Right lung (tissue), 10 donors: ENCODE data around the gene SENP7. TPM values are rescaled to one million over a fixed set of nuclear protein-coding genes. Genes with fewer than 3 reads are reported as not detected.
"Not testable (repeated sequence)": the region's sequence is repeated elsewhere in the genome, so short reads cannot be mapped to it uniquely, and the experiment has no call there.

Experiments
- DNase-seq, 2 donors: peaks; one replicate each; pipeline ENCODE4 v3.0.0-alpha.2; 2013
- long read RNA-seq, 8 donors: transcript quantifications; one replicate each; lab custom pipeline, GENCODE V29; 2026
- polyA plus RNA-seq, 5 donors: library from polyadenylated mRNA; unstranded; fragments of 120-200 nt; gene quantifications; one replicate each; pipeline versions ENCODE4 v1.2.1 to v1.2.3, GENCODE V29; 2013; ENCODE audit warnings: inconsistent platforms in 1 of 5, low replicate concordance in 1 of 5; ENCODE audit not compliant: insufficient read length in 5 of 5, insufficient read depth in 1 of 5

Gene SENP7, protein sequence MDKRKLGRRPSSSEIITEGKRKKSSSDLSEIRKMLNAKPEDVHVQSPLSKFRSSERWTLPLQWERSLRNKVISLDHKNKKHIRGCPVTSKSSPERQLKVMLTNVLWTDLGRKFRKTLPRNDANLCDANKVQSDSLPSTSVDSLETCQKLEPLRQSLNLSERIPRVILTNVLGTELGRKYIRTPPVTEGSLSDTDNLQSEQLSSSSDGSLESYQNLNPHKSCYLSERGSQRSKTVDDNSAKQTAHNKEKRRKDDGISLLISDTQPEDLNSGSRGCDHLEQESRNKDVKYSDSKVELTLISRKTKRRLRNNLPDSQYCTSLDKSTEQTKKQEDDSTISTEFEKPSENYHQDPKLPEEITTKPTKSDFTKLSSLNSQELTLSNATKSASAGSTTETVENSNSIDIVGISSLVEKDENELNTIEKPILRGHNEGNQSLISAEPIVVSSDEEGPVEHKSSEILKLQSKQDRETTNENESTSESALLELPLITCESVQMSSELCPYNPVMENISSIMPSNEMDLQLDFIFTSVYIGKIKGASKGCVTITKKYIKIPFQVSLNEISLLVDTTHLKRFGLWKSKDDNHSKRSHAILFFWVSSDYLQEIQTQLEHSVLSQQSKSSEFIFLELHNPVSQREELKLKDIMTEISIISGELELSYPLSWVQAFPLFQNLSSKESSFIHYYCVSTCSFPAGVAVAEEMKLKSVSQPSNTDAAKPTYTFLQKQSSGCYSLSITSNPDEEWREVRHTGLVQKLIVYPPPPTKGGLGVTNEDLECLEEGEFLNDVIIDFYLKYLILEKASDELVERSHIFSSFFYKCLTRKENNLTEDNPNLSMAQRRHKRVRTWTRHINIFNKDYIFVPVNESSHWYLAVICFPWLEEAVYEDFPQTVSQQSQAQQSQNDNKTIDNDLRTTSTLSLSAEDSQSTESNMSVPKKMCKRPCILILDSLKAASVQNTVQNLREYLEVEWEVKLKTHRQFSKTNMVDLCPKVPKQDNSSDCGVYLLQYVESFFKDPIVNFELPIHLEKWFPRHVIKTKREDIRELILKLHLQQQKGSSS
- 100 to 1,000 TPM in 3 of 5 donors, 10 to 100 TPM in 2; 60.3 to 135 (median 105) TPM for polyA plus RNA-seq
- long read RNA-seq, donor 1, full-length matches to known transcripts, result 7 of 7 reads
- long read RNA-seq, donor 1, partial matches to known transcripts, result 0 of 7 reads
- long read RNA-seq, donor 1, other reads (novel, unspliced or antisense), result 0 of 7 reads
- long read RNA-seq, donor 2, partial matches to known transcripts, result 0 of 2 reads
- long read RNA-seq, donor 2, other reads (novel, unspliced or antisense), result 0 of 2 reads
- long read RNA-seq, donor 3, full-length matches to known transcripts, result 3 of 3 reads
- long read RNA-seq, donor 3, partial matches to known transcripts, result 0 of 3 reads
- long read RNA-seq, donor 3, other reads (novel, unspliced or antisense), result 0 of 3 reads
- long read RNA-seq, donor 4, full-length matches to known transcripts, result 7 of 552 reads
- long read RNA-seq, donor 4, partial matches to known transcripts, result 478 of 552 reads
- long read RNA-seq, donor 4, other reads (novel, unspliced or antisense), result 67 of 552 reads
- long read RNA-seq, donor 5, partial matches to known transcripts, result 14 of 18 reads
- long read RNA-seq, donor 5, other reads (novel, unspliced or antisense), result 0 of 18 reads
- long read RNA-seq, donor 6, full-length matches to known transcripts, result 4 of 4 reads
- long read RNA-seq, donor 6, partial matches to known transcripts, result 0 of 4 reads
- long read RNA-seq, donor 6, other reads (novel, unspliced or antisense), result 0 of 4 reads
- long read RNA-seq, donor 7, partial matches to known transcripts, result 16 of 17 reads
- long read RNA-seq, donor 7, other reads (novel, unspliced or antisense), result 0 of 17 reads
- long read RNA-seq, donor 8, partial matches to known transcripts, result 0 of 1 reads
- long read RNA-seq, donor 8, other reads (novel, unspliced or antisense), result 0 of 1 reads

DNA sequence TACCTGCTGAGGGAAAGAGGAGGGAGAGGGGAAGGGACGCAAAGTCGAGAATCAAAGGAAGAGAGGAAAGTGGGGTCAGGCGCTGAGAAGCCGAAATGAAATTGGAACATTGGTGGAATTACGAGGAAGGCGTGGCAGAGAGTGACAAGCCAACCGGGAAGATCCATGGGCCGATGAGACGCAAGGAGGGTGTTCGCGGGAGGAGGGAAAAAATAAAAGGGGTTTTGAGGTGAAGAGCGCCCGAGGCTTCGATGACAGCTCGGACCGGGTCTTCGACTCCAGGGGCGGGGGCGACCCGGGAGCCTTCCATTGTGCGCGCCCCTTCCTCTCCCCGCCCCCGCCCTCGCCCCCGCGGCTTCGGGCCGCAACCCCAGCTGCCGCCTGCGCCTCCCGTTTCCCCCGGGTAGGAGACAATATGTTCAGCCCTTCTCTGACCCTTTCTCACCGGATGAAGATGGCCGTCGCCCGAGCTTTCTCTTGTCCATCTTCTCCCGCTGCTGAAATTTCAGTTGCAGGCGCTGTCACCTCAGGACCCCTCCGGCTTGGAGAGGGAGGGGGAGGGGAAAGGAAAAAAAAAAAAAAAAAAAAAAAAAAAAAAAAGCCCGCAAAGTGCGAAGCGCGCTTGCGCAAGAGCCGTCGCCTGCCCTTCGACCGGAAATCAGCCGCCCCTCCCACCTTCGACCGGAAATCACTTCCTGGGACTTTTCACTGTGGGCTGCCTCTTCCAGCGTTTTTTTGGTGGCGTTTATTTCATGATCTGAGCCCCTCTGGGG, at the start of gene SENP7:
Gene SENP7 (minus strand): TSS at position 567 of the 773 bp plus-strand sequence. CDS start 82 bp downstream, at position 485.
- peak; percentile 89 to 91 for DNase-seq

DNA sequence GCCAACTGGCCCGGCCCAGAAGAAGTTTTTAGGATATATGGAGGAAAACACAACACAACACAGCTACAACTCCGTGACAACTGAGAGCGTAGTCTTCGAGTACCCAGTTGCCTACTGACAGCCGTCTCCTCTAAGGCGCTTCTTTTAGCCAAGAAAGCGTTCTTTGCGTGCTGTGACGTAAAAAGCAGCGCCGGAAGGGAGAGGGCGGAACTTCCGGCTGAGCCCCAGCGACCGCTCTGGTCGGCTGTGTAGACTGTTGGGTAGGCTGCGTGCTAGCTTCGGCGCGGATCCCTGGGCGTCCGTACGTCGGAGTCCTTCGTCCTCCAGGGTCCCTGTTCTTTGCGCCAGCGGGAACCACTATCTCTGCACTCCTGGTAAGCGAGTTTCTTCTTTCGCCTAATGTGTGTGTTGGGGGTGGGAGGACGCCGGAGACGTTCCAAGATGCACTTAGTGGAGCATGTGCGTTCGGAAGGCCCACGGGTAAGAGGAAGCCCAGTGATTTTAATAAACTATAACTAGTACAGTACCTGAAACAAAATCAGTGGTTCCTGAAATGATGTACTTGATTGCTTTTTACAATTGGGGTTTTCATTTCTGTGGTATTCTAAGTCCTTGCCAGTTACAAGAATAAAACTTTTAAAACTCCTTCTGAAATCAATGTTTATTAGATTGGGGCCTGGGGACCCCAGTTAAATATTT, 48.8 kb upstream of the SENP7 start, which contains the start of gene TRMT10C:
Gene TRMT10C (plus strand): TSS at position 239 of the 699 bp plus-strand sequence. CDS start 2,914 bp downstream, outside the sequence.
- peak; percentile 92 to 95 for DNase-seq

DNA sequence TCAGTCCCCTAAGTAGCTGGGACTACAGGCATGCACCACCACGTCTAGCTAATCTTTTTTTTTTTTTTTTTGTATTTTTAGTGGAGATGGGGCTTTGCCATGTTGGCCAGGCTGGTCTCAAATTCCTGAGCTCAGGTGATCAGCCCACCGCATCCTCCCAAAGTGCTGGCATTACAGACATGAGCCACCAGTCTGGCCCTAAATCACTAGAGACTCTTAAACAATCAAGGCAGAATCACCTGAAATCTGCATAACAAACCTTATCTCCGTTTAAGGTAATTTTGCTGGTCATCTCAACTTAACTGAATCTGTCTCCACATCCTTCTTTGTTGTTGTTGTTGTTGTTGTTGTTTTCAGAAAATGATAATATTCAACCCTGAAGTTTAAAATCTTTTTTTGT, 43.1 kb upstream of the SENP7 start:
- no peak for DNase-seq

DNA sequence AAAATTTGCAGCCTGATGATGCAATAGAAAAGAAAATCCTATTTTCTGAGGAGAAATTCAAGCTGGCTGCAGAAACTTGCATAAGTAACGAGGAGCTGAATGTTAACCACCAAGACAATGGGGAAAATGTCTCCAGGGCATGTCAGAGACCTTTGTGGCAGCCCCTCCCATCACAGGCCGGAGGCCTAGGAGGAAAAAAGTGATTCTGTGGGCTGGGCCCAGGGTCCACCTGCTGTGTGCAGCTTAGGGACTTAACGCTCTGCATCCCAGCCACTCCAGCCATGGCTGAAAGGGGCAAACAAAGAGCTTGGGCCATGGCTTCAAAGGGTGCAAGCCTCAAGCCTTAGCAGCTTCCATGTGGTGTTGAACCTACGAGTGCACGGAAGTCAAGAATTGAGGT, 40.4 kb upstream of the SENP7 start:
- DNase-seq, result not testable (repeated sequence)

DNA sequence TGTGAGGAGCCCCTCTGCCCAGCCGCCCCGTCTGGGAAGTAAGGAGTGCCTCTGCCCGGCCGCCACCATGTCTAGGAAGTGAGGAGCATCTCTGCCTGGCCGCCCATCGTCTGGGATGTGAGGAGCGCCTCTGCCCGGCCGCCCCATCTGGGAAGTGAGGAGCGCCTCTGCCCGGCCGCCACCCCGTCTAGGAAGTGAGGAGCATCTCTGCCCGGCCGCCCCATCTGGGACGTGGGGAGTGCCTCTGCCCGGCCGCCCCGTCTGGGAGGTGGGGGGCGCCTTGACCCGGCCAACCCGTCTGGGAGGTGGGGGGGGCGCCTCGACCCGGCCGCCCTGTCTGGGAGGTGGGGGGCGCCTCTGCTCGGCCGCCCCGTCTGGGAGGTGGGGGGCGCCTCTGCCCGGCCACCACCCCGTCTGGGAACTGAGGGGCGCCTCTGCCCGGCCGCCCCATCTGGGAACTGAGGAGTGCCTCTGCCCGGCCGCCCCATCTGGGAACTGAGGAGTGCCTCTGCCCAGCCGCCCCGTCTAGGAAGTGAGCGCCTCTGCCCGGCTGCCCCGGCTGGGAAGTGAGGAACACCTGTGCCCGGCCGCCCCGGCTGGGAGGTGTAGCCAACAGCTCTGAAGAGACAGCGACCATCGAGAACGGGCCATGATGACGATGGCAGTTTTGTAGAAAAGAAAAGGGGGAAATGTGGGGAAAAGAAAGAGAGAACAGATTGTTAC, 38.5 kb upstream of the SENP7 start:
- not testable (repeated sequence) for DNase-seq

DNA sequence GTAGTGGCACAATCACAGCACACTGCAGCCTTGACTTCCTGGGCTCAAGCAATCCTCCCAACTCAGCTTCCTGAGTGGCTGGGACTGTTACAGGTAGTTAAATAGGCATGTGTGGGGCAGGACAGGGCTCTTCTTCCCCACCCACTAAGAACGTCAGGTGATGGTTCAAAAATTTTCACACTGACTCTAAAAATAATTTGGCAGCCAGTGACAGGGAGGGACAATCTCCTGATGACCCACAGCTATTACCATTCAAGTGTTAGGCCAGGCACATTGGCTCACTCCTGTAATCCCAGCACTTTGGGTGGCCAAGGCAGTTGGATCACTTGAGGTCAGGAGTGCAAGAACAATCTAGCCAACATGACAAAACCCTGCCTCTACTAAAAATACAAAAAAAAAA, 36.5 kb upstream of the SENP7 start:
- no peak for DNase-seq

DNA sequence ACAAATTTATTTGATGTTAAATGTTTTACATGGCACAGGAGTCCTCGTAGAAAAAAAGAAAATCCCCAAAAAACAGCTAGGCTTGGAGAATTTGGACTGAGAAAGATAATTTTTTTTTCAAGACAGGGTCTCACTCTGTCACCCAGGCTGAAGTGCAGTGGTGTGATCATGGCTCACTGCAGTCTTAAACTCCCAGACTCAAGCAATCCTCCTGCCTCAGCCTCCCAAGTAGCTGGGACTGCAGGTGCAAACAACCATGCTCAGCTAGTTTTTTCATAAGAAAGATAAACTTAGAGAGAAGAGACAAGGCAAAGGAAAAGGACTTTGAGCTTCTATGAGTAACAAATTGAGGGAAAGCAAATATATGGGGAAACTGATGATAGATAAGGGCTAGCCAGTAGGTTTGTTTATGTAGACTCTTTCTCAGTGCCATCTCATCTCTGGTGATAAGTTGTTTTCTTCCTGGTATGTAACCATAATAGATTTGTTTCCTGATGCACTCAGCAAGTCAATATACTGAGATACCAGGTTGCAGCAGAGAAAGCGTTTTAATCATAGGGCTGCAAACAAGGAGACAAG, 35.6 kb upstream of the SENP7 start:
- no peak for DNase-seq

DNA sequence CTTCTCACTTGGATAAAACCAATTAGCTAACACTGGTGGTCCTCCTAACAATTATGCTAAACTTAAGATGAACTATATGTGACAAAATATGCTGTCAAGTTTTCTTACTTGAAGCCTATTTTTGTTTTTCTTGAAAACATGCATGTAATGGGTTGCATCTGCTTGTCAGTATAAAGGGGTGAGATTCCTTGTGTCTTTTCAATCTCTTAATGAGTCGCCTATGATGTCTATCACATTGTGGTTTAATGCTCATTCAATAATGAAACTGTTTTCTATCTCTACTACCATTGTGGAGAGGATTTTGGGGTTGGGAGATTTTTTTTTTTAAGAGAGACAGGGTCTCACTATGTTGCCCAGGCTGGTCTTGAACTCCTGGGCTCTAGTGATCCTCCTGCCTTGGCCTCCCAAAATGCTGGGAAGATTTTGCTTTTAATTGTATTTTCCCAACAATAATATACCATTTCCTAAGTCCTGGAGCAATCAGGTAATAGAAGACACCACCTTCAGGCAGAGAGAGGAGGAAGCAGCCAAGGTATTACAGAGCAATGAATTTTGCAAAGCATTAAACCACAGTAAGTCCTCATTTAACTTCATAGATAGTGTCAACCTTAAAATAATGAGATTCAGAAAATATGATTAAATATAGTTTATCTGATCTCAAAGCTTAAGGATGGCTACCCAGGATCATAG, 31.3 kb upstream of the SENP7 start:
- DNase-seq, result peak; percentile 44 to 45

DNA sequence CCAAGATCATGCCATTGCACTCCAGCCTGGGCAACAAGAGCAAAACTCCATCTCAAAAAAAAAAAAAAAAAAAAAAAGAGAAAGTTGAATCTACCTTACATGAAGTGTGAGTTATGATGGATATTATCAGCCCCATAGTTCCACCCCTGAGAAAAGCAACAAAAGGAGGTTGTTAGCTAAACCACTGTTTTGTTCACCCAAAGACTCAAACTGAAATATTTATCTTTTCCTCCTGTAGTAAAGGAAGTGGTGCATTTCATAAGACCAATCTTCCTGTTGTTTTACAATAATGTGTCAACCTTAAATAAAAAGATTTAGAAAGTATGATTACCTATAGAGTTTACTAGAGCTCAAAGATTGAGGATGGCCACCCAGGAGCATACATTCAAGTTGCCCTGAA, 29.9 kb upstream of the SENP7 start:
- DNase-seq, result no peak

DNA sequence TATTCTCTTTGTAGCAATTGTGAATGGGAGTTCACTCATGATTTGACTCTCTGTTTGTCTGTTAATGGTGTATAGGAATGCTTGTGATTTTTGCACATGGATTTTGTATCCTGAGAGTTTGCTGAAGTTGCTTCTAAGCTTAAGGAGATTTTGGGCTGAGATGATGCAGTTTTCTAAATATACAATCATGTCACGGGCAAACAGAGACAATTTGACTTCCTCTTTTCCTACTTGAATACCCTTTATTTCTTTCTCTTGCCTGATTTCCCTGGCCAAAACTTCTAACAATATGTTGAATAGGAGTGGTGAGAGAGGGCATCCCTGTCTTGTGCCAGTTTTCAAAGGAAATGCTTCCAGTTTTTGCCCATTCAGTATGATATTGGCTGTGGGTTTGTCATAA, 23.9 kb upstream of the SENP7 start:
- DNase-seq, result not testable (repeated sequence)

DNA sequence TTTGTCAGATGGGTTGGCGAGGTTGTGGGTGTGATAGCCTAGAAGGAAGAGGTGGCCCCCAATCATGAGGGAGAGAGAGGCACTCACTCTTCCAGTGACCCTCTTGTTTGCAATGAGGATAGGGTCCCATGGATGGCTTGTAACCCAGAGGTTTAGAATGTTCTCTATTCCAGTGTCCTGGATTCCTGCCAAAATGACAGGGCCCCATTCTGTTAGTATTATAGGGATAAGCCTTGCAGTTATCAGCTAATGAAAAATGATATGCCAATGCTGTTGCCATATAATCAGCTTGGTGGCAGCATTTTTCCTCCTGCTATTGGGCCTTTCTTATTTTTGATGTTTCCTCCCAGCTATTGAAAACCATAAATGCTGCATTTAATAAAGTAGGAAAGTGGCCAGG, 23.3 kb upstream of the SENP7 start:
- no peak for DNase-seq

DNA sequence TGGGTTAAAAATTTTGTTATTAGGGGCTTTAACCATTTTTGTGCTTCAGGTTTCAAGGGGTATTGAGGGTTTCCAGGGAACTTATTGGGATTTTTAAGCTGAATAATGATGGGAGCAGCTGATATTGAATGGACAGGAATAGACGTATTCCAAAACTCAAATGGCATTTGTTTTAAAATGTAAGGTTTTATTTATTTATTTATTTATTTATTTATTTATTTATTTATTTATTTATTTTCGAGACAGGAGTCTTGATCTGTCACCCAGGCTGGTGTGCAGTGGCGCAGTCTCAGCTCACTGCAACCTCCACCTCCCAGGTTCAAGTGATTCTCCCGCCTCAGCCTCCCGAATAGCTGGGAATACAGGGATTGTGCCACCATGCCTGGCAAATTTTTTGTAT, 22.2 kb upstream of the SENP7 start:
- DNase-seq, result no peak

DNA sequence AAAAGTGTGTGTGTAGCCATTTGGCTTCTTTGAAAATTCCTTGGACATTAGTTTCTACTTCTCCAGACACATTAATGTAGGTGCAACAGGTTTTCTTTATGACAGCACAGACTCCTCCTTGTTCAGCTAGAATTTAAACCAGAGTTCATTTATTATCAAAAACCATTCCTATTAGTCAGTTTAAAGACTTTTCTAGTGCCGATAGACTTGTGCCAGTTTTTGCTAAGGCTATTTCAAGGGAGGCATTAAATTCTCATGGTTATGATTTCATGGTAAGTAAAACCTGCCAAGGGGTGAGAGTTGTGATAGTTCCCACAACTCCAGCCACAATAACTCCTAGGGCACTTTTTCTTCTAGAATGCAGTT, 20.6 kb upstream of the SENP7 start:
- DNase-seq, result no peak

DNA sequence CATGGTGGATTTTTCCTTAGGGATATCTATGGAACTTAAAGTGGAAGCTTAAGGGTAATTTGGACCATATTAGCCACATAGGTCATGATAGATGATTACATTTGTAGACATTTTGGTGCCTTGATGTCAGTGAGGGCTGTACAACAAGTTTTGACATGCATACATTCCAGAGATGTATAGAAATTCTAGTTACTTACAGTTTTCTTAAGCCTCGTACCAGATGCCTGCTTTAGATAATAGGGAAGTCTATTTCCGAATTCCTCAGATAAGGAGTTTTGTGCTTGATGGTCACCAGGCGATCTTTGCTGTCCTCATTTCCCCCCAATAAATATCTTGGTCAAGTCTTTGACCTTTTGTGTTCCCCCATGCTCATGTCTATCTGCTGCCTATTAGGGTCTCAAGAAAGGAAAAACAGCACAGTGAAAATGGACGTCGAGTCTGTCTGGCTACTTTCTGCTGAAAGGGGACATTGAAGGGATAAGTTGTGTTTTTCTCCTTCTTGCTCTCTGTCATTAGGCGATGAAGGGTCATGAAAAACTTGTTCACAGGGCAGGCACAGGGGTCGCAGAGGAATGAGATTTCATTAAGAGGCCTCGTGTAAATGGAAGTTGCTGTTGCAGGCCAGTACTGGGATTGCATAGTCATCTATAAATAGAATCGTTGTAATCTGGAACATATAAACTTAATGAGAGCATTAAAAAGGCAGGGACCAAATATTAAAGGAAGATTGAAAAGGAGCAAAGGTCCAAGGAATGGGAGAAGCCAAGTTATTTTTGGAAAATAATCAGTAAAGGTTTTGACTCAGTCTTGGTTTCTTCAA, 20.0 kb upstream of the SENP7 start:
- no peak for DNase-seq

DNA sequence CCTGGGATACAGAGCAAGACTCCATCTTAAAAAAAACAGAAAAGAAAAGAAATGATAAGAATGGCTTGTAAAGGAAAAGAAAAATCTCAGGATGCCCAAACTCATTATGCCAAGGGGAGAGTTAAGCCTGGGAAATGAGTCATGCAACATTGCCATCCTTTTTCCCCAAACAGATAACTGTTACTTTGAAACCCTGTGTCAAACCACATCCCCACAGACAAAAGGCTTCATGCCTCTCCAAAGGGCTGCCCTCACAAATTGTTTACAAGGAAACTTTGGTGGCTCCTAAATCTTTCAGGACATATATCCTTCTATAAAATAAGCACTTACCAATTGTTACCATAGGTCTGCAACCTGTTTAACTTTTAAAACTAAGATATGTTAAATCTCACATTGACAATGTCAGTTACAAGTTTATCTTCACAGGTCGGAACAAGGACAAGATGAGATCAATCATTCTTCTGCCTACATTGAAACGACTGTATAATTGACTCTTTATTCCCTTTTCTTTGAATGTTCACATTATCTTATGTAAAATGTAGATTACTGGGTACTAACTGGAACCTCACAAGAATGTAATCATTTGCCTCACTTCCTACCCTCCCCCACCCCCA, 18.6 kb upstream of the SENP7 start:
- no peak for DNase-seq

DNA sequence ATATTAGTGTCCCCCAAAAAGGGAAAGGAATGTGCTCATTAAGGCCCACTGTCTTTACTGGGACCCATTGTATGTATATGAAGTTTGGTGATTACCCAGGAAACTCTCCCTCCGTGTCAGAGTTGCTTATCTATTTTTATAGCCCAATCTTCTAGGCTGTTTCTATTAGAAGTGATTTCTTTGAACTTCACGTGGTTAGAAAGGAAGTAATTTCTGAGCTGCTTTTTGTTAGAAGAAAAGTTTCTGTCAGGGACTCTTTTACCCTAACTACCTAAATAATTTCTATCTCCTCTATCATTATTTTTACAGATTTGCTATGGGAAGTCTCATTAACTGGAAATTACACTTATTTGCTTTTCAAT, 17.7 kb upstream of the SENP7 start:
- no peak for DNase-seq
